Type B pancreatic cell (in vitro differentiated cells): ENCODE results near the gene ARHGEF12. TPM values are rescaled to one million over a fixed set of nuclear protein-coding genes. Genes with fewer than 3 reads are reported as not detected.

Source experiments
- DNase-seq: peaks from one replicate; pipeline ENCODE4 v3.0.0; 2021; ENCODE audit warnings: mixed read lengths; ENCODE audit not compliant: unreplicated experiment; ENCODE audit errors: extremely low spot score
- H3K27ac Mint-ChIP-seq: 2 replicates; pipeline ENCODE4 v1.8.0; 2021; ENCODE audit warnings: mild to moderate bottlenecking, mixed read lengths
- H3K27me3 Mint-ChIP-seq: 2 replicates; pipeline ENCODE4 v1.8.0; 2021; ENCODE audit warnings: mixed read lengths
- H3K36me3 Mint-ChIP-seq: 2 replicates; pipeline ENCODE4 v1.8.0; 2021; ENCODE audit warnings: mixed read lengths
- H3K4me1 Mint-ChIP-seq: one replicate; pipeline ENCODE4 v1.8.0; 2021; ENCODE audit warnings: mixed read lengths; ENCODE audit not compliant: unreplicated experiment
- H3K4me3 Mint-ChIP-seq: 2 replicates; pipeline ENCODE4 v1.8.0; 2021; ENCODE audit warnings: mild to moderate bottlenecking, mixed read lengths
- H3K9me3 Mint-ChIP-seq: 2 replicates; pipeline ENCODE4 v1.8.0; 2021; ENCODE audit warnings: mixed read lengths
- total RNA-seq: library from RNA; stranded (reverse); gene quantifications from 2 replicates; pipeline ENCODE4 v1.2.1, GENCODE V29; 2021; ENCODE audit warnings: low replicate concordance
- TF ChIP-seq, protein P1 (sequence below): fragments of 200-600 bp; sonication (generic); conservative IDR thresholded peaks from 2 replicates; pipeline ENCODE4 v1.5.0; 2021; ENCODE audit warnings: antibody characterized with exemption, mild to moderate bottlenecking

The ARHGEF12 gene
- total RNA-seq, 1 donor from 2014 or later, result 73.8 TPM

DNA sequence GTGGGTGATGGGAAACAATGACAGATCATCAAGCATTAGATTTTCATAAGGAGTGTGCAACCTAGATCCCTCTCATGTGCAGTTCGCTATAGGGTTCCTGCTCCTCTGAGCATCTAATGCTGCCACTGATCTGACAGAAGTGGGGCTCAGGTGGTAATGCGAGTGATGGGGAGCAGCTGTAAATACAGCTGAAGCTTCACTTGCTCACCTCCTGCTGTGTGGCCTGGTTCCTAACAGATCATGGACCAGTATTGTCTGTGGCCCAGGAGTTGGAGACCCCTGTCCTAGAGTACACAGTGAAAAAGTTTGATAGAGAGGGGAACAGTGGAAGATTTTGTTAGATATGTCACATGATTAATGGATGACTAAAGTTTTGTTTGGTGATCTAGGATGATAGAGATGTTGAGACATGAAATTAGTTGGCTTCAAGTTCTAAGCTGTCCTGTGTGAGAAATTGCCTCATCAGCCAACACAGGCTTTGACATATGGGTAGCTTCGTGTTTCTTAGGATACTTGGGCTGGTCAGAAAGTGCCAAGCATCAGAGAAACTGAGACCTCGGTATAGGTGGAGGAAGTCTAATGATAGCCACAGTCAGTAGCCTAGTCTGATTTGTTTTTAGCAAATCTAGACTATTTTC lies 47.4 kb downstream of the ARHGEF12 start:
- TF ChIP-seq, protein P1, sequence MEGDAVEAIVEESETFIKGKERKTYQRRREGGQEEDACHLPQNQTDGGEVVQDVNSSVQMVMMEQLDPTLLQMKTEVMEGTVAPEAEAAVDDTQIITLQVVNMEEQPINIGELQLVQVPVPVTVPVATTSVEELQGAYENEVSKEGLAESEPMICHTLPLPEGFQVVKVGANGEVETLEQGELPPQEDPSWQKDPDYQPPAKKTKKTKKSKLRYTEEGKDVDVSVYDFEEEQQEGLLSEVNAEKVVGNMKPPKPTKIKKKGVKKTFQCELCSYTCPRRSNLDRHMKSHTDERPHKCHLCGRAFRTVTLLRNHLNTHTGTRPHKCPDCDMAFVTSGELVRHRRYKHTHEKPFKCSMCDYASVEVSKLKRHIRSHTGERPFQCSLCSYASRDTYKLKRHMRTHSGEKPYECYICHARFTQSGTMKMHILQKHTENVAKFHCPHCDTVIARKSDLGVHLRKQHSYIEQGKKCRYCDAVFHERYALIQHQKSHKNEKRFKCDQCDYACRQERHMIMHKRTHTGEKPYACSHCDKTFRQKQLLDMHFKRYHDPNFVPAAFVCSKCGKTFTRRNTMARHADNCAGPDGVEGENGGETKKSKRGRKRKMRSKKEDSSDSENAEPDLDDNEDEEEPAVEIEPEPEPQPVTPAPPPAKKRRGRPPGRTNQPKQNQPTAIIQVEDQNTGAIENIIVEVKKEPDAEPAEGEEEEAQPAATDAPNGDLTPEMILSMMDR, result no peak
- Mint-ChIP-seq H3K4me1 (peaks cover 25% of the 10 kb centered on the region), H3K27ac (no peak overlapping the region), H3K27me3 (no peaks in the 10 kb centered on the region), H3K36me3 (no peaks in the 10 kb centered on the region), H3K4me3 (no peak overlapping the region), H3K9me3 (no peaks in the 10 kb centered on the region)
- DNase-seq, result no peak

- H3K27ac Mint-ChIP-seq, result no peak overlapping the region
- no peak for DNase-seq
- TF ChIP-seq, protein P1, result no peak
- H3K36me3 Mint-ChIP-seq, result no peaks in the 10 kb centered on the region
- peaks cover 25% of the 10 kb centered on the region for H3K4me1 Mint-ChIP-seq
- peaks cover under 1% of the 10 kb centered on the region for H3K9me3 Mint-ChIP-seq
- no peak overlapping the region for H3K4me3 Mint-ChIP-seq
- no peaks in the 10 kb centered on the region for H3K27me3 Mint-ChIP-seq
Observed at GRCh38 chr11:120384476-120384875, 48.3 kb downstream of the ARHGEF12 start.

DNA sequence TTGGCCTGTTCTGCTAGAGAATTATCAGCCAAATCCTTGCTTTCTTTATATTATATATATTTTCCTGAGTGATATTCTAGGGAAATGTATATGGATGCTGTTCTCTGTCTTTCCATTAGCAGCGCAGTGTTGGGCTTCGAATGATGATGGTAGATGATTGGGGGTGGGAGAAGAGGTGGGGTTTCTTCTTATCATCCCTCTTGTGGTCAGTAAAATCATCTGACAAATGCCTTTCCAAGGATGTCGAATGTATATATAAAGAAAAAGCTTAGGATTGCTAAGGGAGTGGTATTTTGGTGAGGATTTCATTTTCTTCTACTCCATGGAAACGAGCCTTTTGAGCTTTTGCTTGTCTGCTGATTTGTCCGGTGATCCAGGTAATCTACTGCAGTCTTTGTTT lies 48.9 kb downstream of the ARHGEF12 start:
- Mint-ChIP-seq H3K4me1 (peaks cover 30% of the 10 kb centered on the region), H3K36me3 (no peaks in the 10 kb centered on the region), H3K9me3 (peaks cover 7% of the 10 kb centered on the region), H3K27ac (no peak overlapping the region), H3K27me3 (no peaks in the 10 kb centered on the region), H3K4me3 (no peak overlapping the region)
- TF ChIP-seq, protein P1, result no peak
- no peak for DNase-seq

- Mint-ChIP-seq H3K27me3 (no peaks in the 10 kb centered on the region), H3K27ac (no peak overlapping the region), H3K9me3 (peaks cover 11% of the 10 kb centered on the region), H3K4me1 (peaks cover 35% of the 10 kb centered on the region), H3K4me3 (no peak overlapping the region), H3K36me3 (no peaks in the 10 kb centered on the region)
- TF ChIP-seq, protein P1, result no peak
- no peak for DNase-seq
Observed at GRCh38 chr11:120385655-120386054, 49.4 kb downstream of the ARHGEF12 start.

DNA sequence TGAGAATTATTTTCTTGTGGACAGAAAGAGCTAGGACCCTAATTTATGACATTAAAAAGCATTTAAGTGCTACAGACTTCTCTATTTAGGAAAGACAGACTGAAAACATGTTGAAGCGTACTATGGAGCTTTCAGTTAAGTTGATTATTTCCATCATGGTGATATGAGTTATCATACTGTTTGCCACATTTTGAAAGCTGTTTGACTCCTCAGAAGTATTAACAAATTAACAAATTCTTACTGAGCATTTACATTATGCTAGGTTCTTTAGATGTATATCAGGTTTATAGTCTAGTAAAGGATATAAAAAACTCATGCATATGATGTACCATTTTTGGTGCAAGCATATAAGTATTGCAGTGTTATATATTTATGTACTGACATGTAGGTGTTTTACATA lies 50.1 kb downstream of the ARHGEF12 start:
- Mint-ChIP-seq H3K27me3 (no peaks in the 10 kb centered on the region), H3K27ac (no peak overlapping the region), H3K4me3 (no peak overlapping the region), H3K9me3 (peaks cover 11% of the 10 kb centered on the region), H3K36me3 (no peaks in the 10 kb centered on the region), H3K4me1 (peaks cover 37% of the 10 kb centered on the region)
- no peak for DNase-seq
- TF ChIP-seq, protein P1, result no peak
